H9 (cell line): ENCODE measurements around the gene SP140L. TPM values are rescaled to one million over a fixed set of nuclear protein-coding genes. Genes with fewer than 3 reads are reported as not detected.
A peak's percentile ranks its signal among the peaks of the same experiment; 100 is the strongest.
"Not testable (repeated sequence)": the region's sequence is repeated elsewhere in the genome, so short reads cannot be mapped to it uniquely, and the experiment has no call there.

Experiments used
- DNase-seq: peaks from one replicate; pipeline ENCODE4 v3.0.0-alpha.2; 2017
- H2AFZ ChIP-seq: one replicate; pipeline ENCODE4 v1.6.1; 2013; ENCODE audit warnings: mild to moderate bottlenecking, low read length, control low read depth, moderate library complexity
- H2AK5ac ChIP-seq: 2 replicates; pipeline ENCODE4 v1.6.1; 2013; ENCODE audit warnings: low read length, control low read depth, mixed read lengths; ENCODE audit not compliant: insufficient read length
- H2BK120ac ChIP-seq: one replicate; pipeline ENCODE4 v1.6.1; 2013; ENCODE audit warnings: low read depth, mild to moderate bottlenecking, low read length, control low read depth, inconsistent platforms; ENCODE audit not compliant: poor library complexity, severe bottlenecking
- H2BK12ac ChIP-seq: 2 replicates; pipeline ENCODE4 v1.6.1; 2013; ENCODE audit warnings: low read length, control low read depth, mixed read lengths, low read depth; ENCODE audit not compliant: insufficient read length
- H2BK15ac ChIP-seq: 2 replicates; pipeline ENCODE4 v1.6.1; 2013; ENCODE audit warnings: low read depth, low read length, control low read depth
- H2BK20ac ChIP-seq: one replicate; pipeline ENCODE4 v1.6.1; 2013; ENCODE audit warnings: low read depth, mild to moderate bottlenecking, low read length, control low read depth, inconsistent platforms; ENCODE audit not compliant: poor library complexity, severe bottlenecking
- H2BK5ac ChIP-seq: 2 replicates; pipeline ENCODE4 v1.6.1; 2013; ENCODE audit warnings: low read length, control low read depth, mixed read lengths; ENCODE audit not compliant: insufficient read length
- H3K14ac ChIP-seq: 2 replicates; pipeline ENCODE4 v1.6.1; 2013; ENCODE audit warnings: low read length, control low read depth; ENCODE audit not compliant: insufficient read depth
- H3K18ac ChIP-seq: 2 replicates; pipeline ENCODE4 v1.6.1; 2013; ENCODE audit warnings: low read depth, mild to moderate bottlenecking, mixed read lengths, low read length, control low read depth; ENCODE audit not compliant: insufficient read length
- H3K23ac ChIP-seq: 2 replicates; pipeline ENCODE4 v1.6.1; 2013; ENCODE audit warnings: low read length, control low read depth, mixed read lengths, low read depth; ENCODE audit not compliant: insufficient read length
- H3K23me2 ChIP-seq: 2 replicates; pipeline ENCODE4 v1.6.1; 2013; ENCODE audit warnings: low read depth, mild to moderate bottlenecking, mixed read lengths, low read length, control low read depth; ENCODE audit not compliant: insufficient read length, poor library complexity, severe bottlenecking
- H3K27ac ChIP-seq: 2 replicates; pipeline ENCODE4 v1.5.1; 2013; ENCODE audit warnings: low read length, control low read depth, mixed read lengths, low read depth; ENCODE audit not compliant: insufficient read length
- H3K27me3 ChIP-seq: 2 replicates; pipeline ENCODE4 v1.6.1; 2013; ENCODE audit warnings: low read length, control low read depth, inconsistent platforms; ENCODE audit not compliant: insufficient read depth
- H3K4ac ChIP-seq: 2 replicates; pipeline ENCODE4 v1.6.1; 2013; ENCODE audit warnings: low read depth, mild to moderate bottlenecking, control low read depth, inconsistent platforms, low read length, moderate library complexity
- H3K4me1 ChIP-seq: 2 replicates; pipeline ENCODE4 v1.6.1; 2013; ENCODE audit warnings: low read length, control low read depth, inconsistent platforms; ENCODE audit not compliant: insufficient read depth
- H3K4me2 ChIP-seq: 2 replicates; pipeline ENCODE4 v1.6.1; 2013; ENCODE audit warnings: low read length, control low read depth, mixed read lengths; ENCODE audit not compliant: insufficient read length, insufficient read depth
- H3K56ac ChIP-seq: 2 replicates; pipeline ENCODE4 v1.6.1; 2013; ENCODE audit warnings: low read depth, mild to moderate bottlenecking, mixed read lengths, low read length, control low read depth; ENCODE audit not compliant: insufficient read length
- H3K79me1 ChIP-seq: 2 replicates; pipeline ENCODE4 v1.6.1; 2013; ENCODE audit warnings: low read depth, mild to moderate bottlenecking, moderate library complexity, low read length, control low read depth, inconsistent platforms; ENCODE audit not compliant: insufficient read depth, poor library complexity, severe bottlenecking
- H3K79me2 ChIP-seq: 2 replicates; pipeline ENCODE4 v1.6.1; 2013; ENCODE audit warnings: low read length, control low read depth, inconsistent platforms; ENCODE audit not compliant: insufficient read depth
- H3K9ac ChIP-seq: 2 replicates; pipeline ENCODE4 v1.6.1; 2013; ENCODE audit warnings: low read length, control low read depth, mixed read lengths; ENCODE audit not compliant: insufficient read length; ENCODE audit errors: extremely low read depth
- H3K9me3 ChIP-seq: one replicate; pipeline ENCODE4 v1.6.1; 2013; ENCODE audit warnings: low read depth, low read length, inconsistent platforms; ENCODE audit not compliant: control insufficient read depth
- H3T11ph ChIP-seq: one replicate; pipeline ENCODE4 v1.6.1; 2013; ENCODE audit warnings: mild to moderate bottlenecking, low read length, control low read depth, inconsistent platforms
- H4K20me1 ChIP-seq: one replicate; pipeline ENCODE4 v1.6.1; 2013; ENCODE audit not compliant: control insufficient read depth, insufficient read length, insufficient read depth
- H4K5ac ChIP-seq: 2 replicates; pipeline ENCODE4 v1.6.1; 2013; ENCODE audit warnings: low read depth, mild to moderate bottlenecking, mixed read lengths, low read length, control low read depth; ENCODE audit not compliant: insufficient read length
- H4K8ac ChIP-seq: replicated peaks from 2 replicates; pipeline ENCODE4 v1.6.1; 2013; ENCODE audit warnings: low read length, control low read depth, mixed read lengths, low read depth; ENCODE audit not compliant: insufficient read length
- H4K91ac ChIP-seq: 2 replicates; pipeline ENCODE4 v1.6.1; 2013; ENCODE audit warnings: low read depth, mild to moderate bottlenecking, moderate library complexity, mixed read lengths, low read length, control low read depth; ENCODE audit not compliant: insufficient read length
- H3K27ac Mint-ChIP-seq, 3 experiments: 2 replicates in 2 of 3; 3 replicates in 1 of 3; pipeline ENCODE4 v1.8.0; 2020 to 2021; ENCODE audit warnings: mixed read lengths in 3 of 3, mild to moderate bottlenecking in 1 of 3, moderate library complexity in 1 of 3
- H3K27me3 Mint-ChIP-seq: 2 replicates; pipeline ENCODE4 v1.8.0; 2021; ENCODE audit warnings: low read depth, mild to moderate bottlenecking, moderate library complexity, mixed read lengths
- H3K36me3 Mint-ChIP-seq, 3 experiments: 2 replicates in 2 of 3; 3 replicates in 1 of 3; pipeline ENCODE4 v1.8.0; 2020 to 2021; ENCODE audit warnings: low read depth in 3 of 3, mixed read lengths in 3 of 3; ENCODE audit not compliant: insufficient read depth in 1 of 3
- H3K4me1 Mint-ChIP-seq, 2 experiments: 2 replicates each; pipeline ENCODE4 v1.8.0; 2020; ENCODE audit warnings: mixed read lengths in 2 of 2
- H3K4me3 Mint-ChIP-seq, 2 experiments: 2 replicates in 1 of 2; 3 replicates in 1 of 2; pipeline ENCODE4 v1.8.0; 2020 to 2021; ENCODE audit warnings: mild to moderate bottlenecking in 2 of 2, mixed read lengths in 2 of 2, moderate library complexity in 1 of 2
- H3K9me3 Mint-ChIP-seq, 2 experiments: 2 replicates in 1 of 2; 3 replicates in 1 of 2; pipeline ENCODE4 v1.8.0; 2020; ENCODE audit warnings: mild to moderate bottlenecking in 2 of 2, mixed read lengths in 2 of 2, moderate library complexity in 1 of 2
- CTCF ChIP-seq: fragments of 200-600 bp; sonication (generic); conservative IDR thresholded peaks from 3 replicates; pipeline ENCODE4 v1.8.0; 2021; ENCODE audit warnings: antibody characterized with exemption, mild to moderate bottlenecking
- WGBS: extraction: QIAGEN DNeasy Blood & Tissue Kit; methylation state at CpG from one replicate; pipeline ENCODE4 v1.1.7; 2013; ENCODE audit warnings: missing lambda C conversion rate, low lambda C conversion rate, mixed read lengths; ENCODE audit not compliant: insufficient read length; ENCODE audit errors: extremely low coverage; 5-methylcytosine and 5-hydroxymethylcytosine counted together
- total RNA-seq: library from RNA; stranded (reverse); gene quantifications from 2 replicates; pipeline ENCODE4 v1.2.1, GENCODE V29; 2021

The SP140L gene
- total RNA-seq, 1 experiment from 2014 or later, result 1.3 TPM

GRCh38 chr2:230400454-230400853 is 73.5 kb downstream of the SP140L start:
- no peak overlapping the region for H3K4ac ChIP-seq
- no peaks in the 10 kb centered on the region; a peak in 1 of 7 replicates for H3K36me3 Mint-ChIP-seq
- peak overlapping the region in 1 of 3 experiments; percentile 91; a peak in 1 of 7 replicates for H3K27ac Mint-ChIP-seq
- H3K4me2 ChIP-seq, result no peak overlapping the region
- DNase-seq, result no peak
- H3K18ac ChIP-seq, result no peak overlapping the region
- H3K4me1 Mint-ChIP-seq, result peaks cover 6% of the 10 kb centered on the region in 2 experiments
- H3K4me1 ChIP-seq, result no peaks in the 10 kb centered on the region
- H3K79me2 ChIP-seq, result no peaks in the 10 kb centered on the region
- H3K9me3 Mint-ChIP-seq, result peaks cover 12 to 14% of the 10 kb centered on the region in 2 experiments; a peak in 3 of 5 replicates
- no peak overlapping the region; the same call in 1 of the 2 replicates for H3K14ac ChIP-seq
- H2AK5ac ChIP-seq, result no peak overlapping the region
- no peak overlapping the region for H3K27ac ChIP-seq
- no peak overlapping the region for H2BK12ac ChIP-seq
- no peak overlapping the region for H2BK120ac ChIP-seq
- H2BK15ac ChIP-seq, result no peak overlapping the region
- no peak overlapping the region for H3T11ph ChIP-seq
- H3K56ac ChIP-seq, result no peak overlapping the region
- no peaks in the 10 kb centered on the region for H3K9me3 ChIP-seq
- H3K79me1 ChIP-seq, result no peaks in the 10 kb centered on the region
- H2AFZ ChIP-seq, result no peak overlapping the region
- WGBS, result no CpG with 5 or more reads among the region's 5 CpGs
- H3K23ac ChIP-seq, result no peak overlapping the region
- H3K9ac ChIP-seq, result no peak overlapping the region
- no peak overlapping the region for H4K8ac ChIP-seq
- H3K4me3 Mint-ChIP-seq, result no peak overlapping the region
- no peaks in the 10 kb centered on the region for H3K27me3 ChIP-seq
- H2BK20ac ChIP-seq, result no peak overlapping the region
- no peak overlapping the region for H2BK5ac ChIP-seq
- no peaks in the 10 kb centered on the region for H4K20me1 ChIP-seq
- no peaks in the 10 kb centered on the region; the same call in 1 of the 2 replicates for H3K27me3 Mint-ChIP-seq
- no peak overlapping the region for H4K5ac ChIP-seq
- TF ChIP-seq CTCF, result no peak
- H3K23me2 ChIP-seq, result no peaks in the 10 kb centered on the region
- no peak overlapping the region for H4K91ac ChIP-seq

GRCh38 chr2:230401026-230401425 is 74.0 kb downstream of the SP140L start:
- not testable (repeated sequence) for H3K23me2 ChIP-seq, H3K4me1 Mint-ChIP-seq, H3K56ac ChIP-seq, H4K20me1 ChIP-seq, H3T11ph ChIP-seq, H3K14ac ChIP-seq, H4K8ac ChIP-seq, H2BK12ac ChIP-seq, H3K18ac ChIP-seq, H2BK5ac ChIP-seq, H3K27ac ChIP-seq, H2BK15ac ChIP-seq, H4K91ac ChIP-seq, H3K79me2 ChIP-seq, H2BK120ac ChIP-seq, H3K9ac ChIP-seq, H2AK5ac ChIP-seq, H3K9me3 ChIP-seq, H2BK20ac ChIP-seq, H3K4ac ChIP-seq, H3K23ac ChIP-seq, H3K27me3 Mint-ChIP-seq, H3K36me3 Mint-ChIP-seq, H4K5ac ChIP-seq, DNase-seq, H2AFZ ChIP-seq, H3K27me3 ChIP-seq, H3K79me1 ChIP-seq, H3K4me2 ChIP-seq, H3K27ac Mint-ChIP-seq, H3K4me1 ChIP-seq, H3K4me3 Mint-ChIP-seq, H3K9me3 Mint-ChIP-seq
- no CpG with 5 or more reads among the region's 6 CpGs for whole genome bisulfite sequencing
